LoVo (cell line): ENCODE data around the gene KAZN.

Experiments used
- DNase-seq: peaks from one replicate; pipeline ENCODE4 v3.0.0-alpha.2; 2016; ENCODE audit warnings: low spot score

KAZN gene

GRCh38 chr1:14800014-14800413 is 201.5 kb downstream of the KAZN start:
- DNase-seq, result no peak

GRCh38 chr1:14800500-14801076 is 202.1 kb downstream of the KAZN start:
- no peak for DNase-seq

GRCh38 chr1:14803002-14803789 is 204.7 kb downstream of the KAZN start:
- no peak for DNase-seq

- DNase-seq, result no peak
These were observed 206.1 kb downstream of the KAZN start for GRCh38 chr1:14804626-14805025.

- DNase-seq, result no peak
These were observed 208.3 kb downstream of the KAZN start for GRCh38 chr1:14806772-14807171.

GRCh38 chr1:14808768-14809167 is 210.3 kb downstream of the KAZN start:
- no peak for DNase-seq

- no peak for DNase-seq
These were observed 210.9 kb downstream of the KAZN start for GRCh38 chr1:14809191-14809981.

- DNase-seq, result no peak
These were observed 212.3 kb downstream of the KAZN start for GRCh38 chr1:14810595-14811361.

- DNase-seq, result no peak
These were observed 213.1 kb downstream of the KAZN start for GRCh38 chr1:14811573-14811972.

- no peak for DNase-seq
These were observed 213.7 kb downstream of the KAZN start for GRCh38 chr1:14812189-14812588.

- DNase-seq, result no peak
These were observed 216.8 kb downstream of the KAZN start for GRCh38 chr1:14815175-14815877.

GRCh38 chr1:14817223-14818170 is 219.0 kb downstream of the KAZN start:
- no peak for DNase-seq

- DNase-seq, result no peak
These were observed 222.0 kb downstream of the KAZN start for GRCh38 chr1:14820295-14821085.

GRCh38 chr1:14822493-14822892 is 224.0 kb downstream of the KAZN start:
- no peak for DNase-seq

GRCh38 chr1:14822996-14823395 is 224.5 kb downstream of the KAZN start:
- DNase-seq, result no peak

GRCh38 chr1:14824314-14824915 is 225.9 kb downstream of the KAZN start:
- no peak for DNase-seq

- DNase-seq, result no peak
These were observed 226.9 kb downstream of the KAZN start for GRCh38 chr1:14825396-14825795.

- no peak for DNase-seq
These were observed 227.7 kb downstream of the KAZN start for GRCh38 chr1:14826172-14826636.

GRCh38 chr1:14826731-14827326 is 228.3 kb downstream of the KAZN start:
- DNase-seq, result no peak
